ENCODE measurements around the gene EVX2. TPM values are rescaled to one million over a fixed set of nuclear protein-coding genes. Genes with fewer than 3 reads are reported as not detected.

EVX2 gene
- total RNA-seq, 4 donors from 2014 or later: not detected

DNA sequence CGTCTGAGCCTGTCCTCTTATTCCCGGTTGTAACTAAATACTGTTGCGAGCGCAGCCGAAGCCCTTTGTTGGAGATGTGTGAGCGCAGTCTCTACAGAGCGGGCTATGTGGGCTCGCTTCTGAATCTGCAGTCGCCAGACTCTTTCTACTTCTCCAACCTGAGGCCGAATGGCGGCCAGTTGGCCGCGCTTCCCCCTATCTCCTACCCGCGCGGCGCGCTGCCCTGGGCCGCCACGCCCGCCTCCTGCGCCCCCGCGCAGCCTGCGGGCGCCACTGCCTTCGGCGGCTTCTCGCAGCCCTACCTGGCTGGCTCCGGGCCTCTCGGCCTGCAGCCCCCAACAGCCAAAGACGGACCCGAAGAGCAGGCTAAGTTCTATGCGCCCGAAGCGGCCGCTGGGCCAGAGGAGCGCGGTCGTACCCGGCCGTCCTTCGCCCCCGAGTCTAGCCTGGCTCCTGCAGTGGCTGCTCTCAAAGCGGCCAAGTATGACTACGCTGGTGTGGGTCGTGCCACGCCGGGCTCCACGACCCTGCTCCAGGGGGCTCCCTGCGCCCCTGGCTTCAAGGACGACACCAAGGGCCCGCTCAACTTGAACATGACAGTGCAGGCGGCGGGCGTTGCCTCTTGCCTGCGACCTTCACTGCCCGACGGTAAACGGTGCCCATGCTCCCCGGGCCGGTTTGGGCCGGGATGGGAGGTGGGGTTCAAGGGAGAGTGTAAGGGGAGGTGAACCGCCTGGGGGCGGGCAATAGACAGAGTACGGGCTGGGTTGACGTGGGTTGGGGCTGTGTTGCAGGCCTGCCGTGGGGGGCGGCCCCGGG is 16.2 kb upstream of the EVX2 start, which contains the start of gene HOXD12:
TSS of gene HOXD12 (plus strand) at position 68 of the 819 bp plus-strand sequence. CDS start at position 75, 7 bp downstream.
- H3K9me3 ChIP-seq: no peaks in the 10 kb centered on the region
- DNase-seq: no peak
- intact Hi-C loops (cut with DNase I; ENCODE audit: low total_unique reads) (no loop called here), in situ Hi-C loops (cut with MboI; ENCODE audit: low pct_ligation_motif_present in 1 of 4, low pct_unique_long_range_greater_than_20kb in 1 of 4, low sequenced_read_pairs in 3 of 4) (loop anchor here (10.0 to 25.0 kb wide), 6 partner anchors 413 to 1037 kb away; no protein-coding TSS in a partner anchor)
- 32 to 40% methylated on average over 5 to 65 of the region's 70 CpGs for WGBS, 2 donors (ENCODE audit: low coverage in 1 of 2)
- peaks cover 100% of the 10 kb centered on the region for H3K27me3 ChIP-seq
- H3K4me1 ChIP-seq: peaks cover 0 to 37% (median 30%) of the 10 kb centered on the region in 4 donors
- no peak within 1 kb of the TSS for H3K27ac ChIP-seq
- H3K36me3 ChIP-seq: no peaks in the 10 kb centered on the region
- H3K4me3 ChIP-seq: no peak within 1 kb of the TSS
- TF ChIP-seq, protein P1, sequence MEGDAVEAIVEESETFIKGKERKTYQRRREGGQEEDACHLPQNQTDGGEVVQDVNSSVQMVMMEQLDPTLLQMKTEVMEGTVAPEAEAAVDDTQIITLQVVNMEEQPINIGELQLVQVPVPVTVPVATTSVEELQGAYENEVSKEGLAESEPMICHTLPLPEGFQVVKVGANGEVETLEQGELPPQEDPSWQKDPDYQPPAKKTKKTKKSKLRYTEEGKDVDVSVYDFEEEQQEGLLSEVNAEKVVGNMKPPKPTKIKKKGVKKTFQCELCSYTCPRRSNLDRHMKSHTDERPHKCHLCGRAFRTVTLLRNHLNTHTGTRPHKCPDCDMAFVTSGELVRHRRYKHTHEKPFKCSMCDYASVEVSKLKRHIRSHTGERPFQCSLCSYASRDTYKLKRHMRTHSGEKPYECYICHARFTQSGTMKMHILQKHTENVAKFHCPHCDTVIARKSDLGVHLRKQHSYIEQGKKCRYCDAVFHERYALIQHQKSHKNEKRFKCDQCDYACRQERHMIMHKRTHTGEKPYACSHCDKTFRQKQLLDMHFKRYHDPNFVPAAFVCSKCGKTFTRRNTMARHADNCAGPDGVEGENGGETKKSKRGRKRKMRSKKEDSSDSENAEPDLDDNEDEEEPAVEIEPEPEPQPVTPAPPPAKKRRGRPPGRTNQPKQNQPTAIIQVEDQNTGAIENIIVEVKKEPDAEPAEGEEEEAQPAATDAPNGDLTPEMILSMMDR (IDR thresholded peaks at IDR 0.05): no peak
- no peak for TF ChIP-seq EP300 (IDR thresholded peaks at IDR 0.05; ENCODE audit: low read depth)
- no peak for TF ChIP-seq POLR2A (IDR thresholded peaks at IDR 0.05)
- TF ChIP-seq POLR2AphosphoS5 (IDR thresholded peaks at IDR 0.05): no peak

DNA sequence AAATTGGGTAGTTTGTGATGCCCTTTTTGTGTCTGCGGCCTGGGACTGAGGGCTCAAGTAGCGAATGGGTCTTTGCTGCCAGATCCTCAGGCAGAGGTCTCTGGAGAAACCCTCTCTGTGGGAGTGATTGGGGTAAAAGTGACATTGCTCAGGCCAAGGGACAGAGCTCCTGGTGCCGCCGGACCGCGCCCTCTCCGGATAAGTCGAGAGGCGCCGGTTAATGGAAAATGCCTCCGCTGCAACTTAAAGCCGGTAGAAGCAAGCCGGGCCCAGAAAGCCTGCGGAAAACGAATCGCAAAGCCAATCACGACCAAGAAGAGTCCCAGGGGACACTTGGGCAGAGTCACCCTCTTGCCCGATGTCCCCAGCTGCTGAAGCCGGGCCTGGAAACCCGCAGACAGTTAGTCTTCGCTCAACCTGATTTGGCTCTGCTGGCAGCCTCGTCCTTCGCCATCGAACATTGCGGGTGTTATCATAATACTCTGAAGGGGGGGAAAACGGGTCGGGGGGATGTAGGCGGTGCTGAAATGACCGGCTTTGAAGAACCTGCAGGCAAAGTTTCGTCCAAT is 15.5 kb upstream of the EVX2 start:
- Histone ChIP-seq H3K4me1 (peaks cover 0 to 30% (median 23%) of the 10 kb centered on the region in 4 donors), H3K9me3 (no peaks in the 10 kb centered on the region), H3K27me3 (peaks cover 100% of the 10 kb centered on the region), H3K4me3 (no peak overlapping the region), H3K27ac (no peak overlapping the region), H3K36me3 (no peaks in the 10 kb centered on the region)
- TF ChIP-seq EP300 (IDR thresholded peaks at IDR 0.05; ENCODE audit: low read depth) (no peak), POLR2AphosphoS5 (IDR thresholded peaks at IDR 0.05) (no peak), POLR2A (IDR thresholded peaks at IDR 0.05) (no peak)
- TF ChIP-seq, protein P1 (IDR thresholded peaks at IDR 0.05): no peak
- no peak for DNase-seq
- 36 to 49% methylated on average over 17 to 30 of the region's 30 CpGs for WGBS, 2 donors (ENCODE audit: low coverage in 1 of 2)
- intact Hi-C loops (cut with DNase I; ENCODE audit: low total_unique reads): no loop called here
- in situ Hi-C loops (cut with MboI; ENCODE audit: low pct_ligation_motif_present in 1 of 4, low pct_unique_long_range_greater_than_20kb in 1 of 4, low sequenced_read_pairs in 3 of 4): loop anchor here in 3 of 4 donors (10.0 to 25.0 kb wide), 4 partner anchors 412 to 737 kb away; no protein-coding TSS in a partner anchor

DNA sequence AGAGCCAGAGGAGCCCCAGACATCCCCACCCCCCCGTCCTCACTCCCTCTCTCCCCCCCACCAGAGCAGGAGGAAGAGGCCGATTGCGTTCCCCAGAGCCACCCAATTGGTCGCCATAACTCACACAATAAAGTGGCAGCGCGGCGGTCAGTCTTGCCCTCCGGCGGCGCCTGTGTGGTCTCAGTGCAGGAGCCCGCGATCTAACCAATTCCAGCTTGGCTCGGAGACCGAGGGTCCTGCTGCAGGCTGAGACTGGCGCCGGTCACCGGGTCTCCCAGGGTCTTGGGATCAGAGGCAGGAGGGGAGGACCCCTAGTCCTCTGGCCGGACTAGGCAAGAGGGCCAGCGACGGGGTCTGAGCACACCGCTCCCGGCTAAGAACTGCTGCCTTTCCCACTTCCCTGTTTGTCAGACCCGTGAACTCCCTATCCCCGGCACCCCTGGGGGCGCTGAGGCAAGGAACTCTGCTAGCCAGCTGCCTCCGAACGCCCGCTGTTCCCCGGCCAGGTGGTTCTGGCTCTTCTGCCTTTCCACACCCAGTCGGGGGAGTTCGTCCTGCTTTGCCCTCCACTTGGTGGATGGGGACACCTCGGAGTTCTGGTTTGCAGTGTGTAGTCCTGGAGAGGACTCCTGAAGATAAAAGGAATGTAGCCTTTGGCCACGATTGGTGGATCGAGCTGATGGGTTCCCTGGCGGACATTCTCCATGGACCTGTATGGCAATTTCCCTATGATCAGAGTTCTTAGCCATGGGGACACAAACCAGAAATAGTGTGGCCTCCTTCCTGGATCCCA is 14.8 kb upstream of the EVX2 start:
- in situ Hi-C loops (cut with MboI; ENCODE audit: low pct_ligation_motif_present in 1 of 4, low pct_unique_long_range_greater_than_20kb in 1 of 4, low sequenced_read_pairs in 3 of 4): loop anchor here in 3 of 4 donors (10.0 to 25.0 kb wide), 4 partner anchors 411 to 736 kb away; no protein-coding TSS in a partner anchor
- Histone ChIP-seq H3K4me3 (no peak overlapping the region), H3K4me1 (peaks cover 2 to 27% (median 20%) of the 10 kb centered on the region in 4 donors), H3K36me3 (no peaks in the 10 kb centered on the region), H3K27me3 (peaks cover 100% of the 10 kb centered on the region), H3K27ac (no peak overlapping the region), H3K9me3 (no peaks in the 10 kb centered on the region)
- no peak for DNase-seq
- intact Hi-C loops (cut with DNase I; ENCODE audit: low total_unique reads): no loop called here
- 19% methylated on average over 14 of the region's 35 CpGs; no CpG with 5 or more reads in 1 of the 2 donors for WGBS, 2 donors (ENCODE audit: low coverage in 1 of 2)
- TF ChIP-seq POLR2A (IDR thresholded peaks at IDR 0.05) (no peak), EP300 (IDR thresholded peaks at IDR 0.05; ENCODE audit: low read depth) (no peak)
- TF ChIP-seq, protein P1 (IDR thresholded peaks at IDR 0.05): no peak
